ENCODE measurements around the gene AMPD2.

AMPD2 gene

DNA sequence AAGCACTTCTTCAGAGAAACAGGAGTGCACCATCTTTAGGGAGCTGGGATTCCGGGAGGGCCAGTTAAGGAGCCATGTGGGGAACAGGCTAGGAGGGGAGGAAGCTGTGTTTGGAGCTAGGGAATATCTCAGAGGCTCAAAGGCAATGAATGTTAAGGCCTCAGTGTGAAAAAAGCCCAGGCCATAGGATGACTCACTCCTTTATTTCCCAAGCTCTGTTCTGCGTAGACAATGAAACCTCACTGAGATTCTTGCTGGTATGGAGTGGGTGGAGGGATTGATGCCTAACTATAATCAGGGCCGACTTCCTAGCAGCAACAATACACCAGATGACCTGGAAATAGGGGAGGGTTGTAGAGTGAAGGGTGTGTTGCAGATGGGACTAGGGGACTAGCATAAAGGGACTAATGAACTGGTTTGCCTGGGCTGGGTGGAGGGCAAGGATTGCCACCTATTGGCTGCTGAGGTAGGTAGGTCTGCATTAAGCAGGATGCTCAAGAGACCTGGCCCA, 2.3 kb upstream of the AMPD2 start:
- no peak overlapping the region for H3K27ac ChIP-seq
- TF ChIP-seq, protein P1, sequence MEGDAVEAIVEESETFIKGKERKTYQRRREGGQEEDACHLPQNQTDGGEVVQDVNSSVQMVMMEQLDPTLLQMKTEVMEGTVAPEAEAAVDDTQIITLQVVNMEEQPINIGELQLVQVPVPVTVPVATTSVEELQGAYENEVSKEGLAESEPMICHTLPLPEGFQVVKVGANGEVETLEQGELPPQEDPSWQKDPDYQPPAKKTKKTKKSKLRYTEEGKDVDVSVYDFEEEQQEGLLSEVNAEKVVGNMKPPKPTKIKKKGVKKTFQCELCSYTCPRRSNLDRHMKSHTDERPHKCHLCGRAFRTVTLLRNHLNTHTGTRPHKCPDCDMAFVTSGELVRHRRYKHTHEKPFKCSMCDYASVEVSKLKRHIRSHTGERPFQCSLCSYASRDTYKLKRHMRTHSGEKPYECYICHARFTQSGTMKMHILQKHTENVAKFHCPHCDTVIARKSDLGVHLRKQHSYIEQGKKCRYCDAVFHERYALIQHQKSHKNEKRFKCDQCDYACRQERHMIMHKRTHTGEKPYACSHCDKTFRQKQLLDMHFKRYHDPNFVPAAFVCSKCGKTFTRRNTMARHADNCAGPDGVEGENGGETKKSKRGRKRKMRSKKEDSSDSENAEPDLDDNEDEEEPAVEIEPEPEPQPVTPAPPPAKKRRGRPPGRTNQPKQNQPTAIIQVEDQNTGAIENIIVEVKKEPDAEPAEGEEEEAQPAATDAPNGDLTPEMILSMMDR (conservative IDR thresholded peaks at IDR 0.05), result no peak
- no peak for TF ChIP-seq ZFX (IDR thresholded peaks at IDR 0.05)

DNA sequence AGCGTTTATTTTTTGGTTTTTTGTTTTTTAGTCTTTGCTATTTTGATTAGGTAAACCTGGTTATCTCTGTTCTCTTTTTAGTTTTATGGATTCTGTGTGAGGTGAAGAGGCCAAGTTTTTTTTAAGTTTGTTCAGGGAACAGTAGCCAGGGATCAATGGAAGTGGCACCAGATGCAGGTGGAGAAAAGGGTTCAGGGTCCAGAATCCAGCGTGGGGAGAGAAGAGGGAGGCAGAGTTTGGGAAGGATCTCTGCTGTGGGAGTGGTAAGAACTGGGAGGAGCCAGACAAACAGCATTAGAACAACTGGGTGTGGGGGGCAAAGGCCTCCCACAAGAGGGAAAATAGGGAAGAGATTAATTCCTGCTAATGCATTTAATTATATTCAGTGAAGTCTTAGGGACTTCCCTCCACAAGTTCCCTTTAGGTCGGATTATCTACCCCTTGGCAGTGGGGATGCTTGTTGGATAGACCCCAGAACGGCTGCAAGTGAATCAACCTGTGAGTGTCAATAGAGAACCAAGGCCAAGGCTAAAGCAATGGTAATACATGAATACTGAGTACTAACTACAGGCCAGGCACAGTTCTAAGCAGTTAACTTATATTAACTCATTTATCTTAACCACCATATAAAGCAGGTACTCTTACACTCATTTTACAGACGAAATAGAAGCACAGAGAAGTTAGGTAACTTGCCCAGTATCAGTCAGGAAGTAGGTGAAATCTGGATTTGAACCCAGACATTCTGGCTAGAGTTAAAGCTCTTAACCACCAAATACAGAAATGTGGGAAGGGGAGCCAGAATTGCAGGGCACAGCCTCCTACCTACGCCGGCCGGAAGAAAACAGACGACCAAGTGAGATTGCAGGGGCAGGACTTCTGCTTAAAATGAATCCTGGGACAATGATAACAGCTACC, 719 bp upstream of the AMPD2 start:
- H3K27ac ChIP-seq, result peak overlapping the region; percentile 96
- TF ChIP-seq, protein P1 (conservative IDR thresholded peaks at IDR 0.05), result no peak
- no peak for TF ChIP-seq ZFX (IDR thresholded peaks at IDR 0.05)

DNA sequence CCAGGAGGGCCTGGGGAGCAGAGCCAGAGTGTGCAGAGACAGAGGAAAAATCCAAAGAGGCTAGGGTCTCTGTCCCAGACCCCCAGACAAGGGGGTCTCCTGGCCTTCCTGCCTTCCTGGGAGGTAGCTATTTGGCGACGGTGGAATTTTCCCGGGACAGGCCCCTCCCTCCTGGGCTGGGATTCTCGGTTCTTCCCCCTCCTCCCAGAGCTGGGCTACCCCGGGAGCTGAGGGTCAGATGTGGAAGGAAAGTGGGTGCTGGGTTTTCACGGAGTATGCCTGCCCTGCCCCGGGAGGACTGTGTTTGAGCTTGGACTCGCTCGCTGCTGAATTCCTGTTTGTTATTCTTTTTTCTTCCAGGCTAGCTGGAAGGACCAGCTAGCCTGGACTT, 759 bp downstream of the AMPD2 start:
- TF ChIP-seq, protein P1 (conservative IDR thresholded peaks at IDR 0.05), result no peak
- no peak for TF ChIP-seq ZFX (IDR thresholded peaks at IDR 0.05)
- H3K27ac ChIP-seq, result peak overlapping the region; percentile 96

DNA sequence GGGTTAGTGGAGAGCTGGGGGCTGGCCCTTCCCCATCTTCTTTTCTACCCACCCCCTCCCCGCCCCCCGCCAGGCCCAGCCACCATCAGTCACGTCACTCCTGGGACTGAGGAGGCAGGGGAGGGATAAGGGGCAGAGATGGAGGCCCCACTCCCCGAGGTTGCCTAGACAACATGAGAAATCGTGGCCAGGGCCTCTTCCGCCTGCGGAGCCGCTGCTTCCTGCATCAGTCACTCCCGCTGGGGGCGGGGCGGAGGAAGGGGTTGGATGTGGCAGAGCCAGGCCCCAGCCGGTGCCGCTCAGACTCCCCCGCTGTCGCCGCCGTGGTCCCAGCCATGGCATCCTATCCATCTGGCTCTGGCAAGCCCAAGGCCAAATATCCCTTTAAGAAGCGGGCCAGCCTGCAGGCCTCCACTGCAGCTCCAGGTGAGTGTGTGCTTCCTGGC, 1.2 kb downstream of the AMPD2 start:
- peak overlapping the region; percentile 96 for H3K27ac ChIP-seq
- TF ChIP-seq ZFX (IDR thresholded peaks at IDR 0.05), result no peak
- TF ChIP-seq, protein P1 (conservative IDR thresholded peaks at IDR 0.05), result no peak

DNA sequence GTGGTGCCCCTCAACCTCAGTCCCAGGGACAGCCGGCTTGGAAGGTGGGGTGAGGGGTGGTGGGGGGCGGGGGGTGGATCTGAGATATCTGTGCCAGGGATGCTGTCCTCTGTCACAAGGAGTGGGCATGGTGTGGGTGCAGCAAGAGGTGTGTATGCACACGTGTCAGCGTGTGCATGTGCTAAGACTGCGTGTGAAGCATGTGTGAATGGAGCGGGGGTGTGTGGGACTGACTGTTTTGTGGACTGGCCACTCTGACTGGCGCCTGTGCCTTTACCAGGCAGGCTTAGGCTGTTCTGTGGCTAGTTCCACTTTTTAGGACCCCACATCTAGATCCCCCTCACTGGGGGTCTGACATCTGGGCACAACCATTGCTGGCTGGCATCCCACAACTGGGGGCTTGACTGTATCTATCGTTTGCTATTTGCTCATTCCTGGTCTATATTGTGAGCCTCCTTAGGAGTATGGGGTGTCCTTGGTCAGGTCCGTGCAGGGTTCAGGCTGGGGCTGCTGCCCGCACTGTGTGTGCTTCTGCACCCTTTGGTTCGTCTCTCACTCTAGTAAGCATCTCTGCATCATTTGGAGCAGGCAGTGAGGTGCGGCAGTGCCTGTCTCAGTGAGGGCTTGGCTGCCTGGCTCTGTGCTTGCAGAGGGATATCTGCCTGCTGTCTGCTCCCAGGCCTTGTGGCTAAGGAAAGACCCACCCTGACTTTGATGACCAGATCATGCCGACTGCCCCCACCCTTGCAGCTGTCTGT, 1.9 kb downstream of the AMPD2 start:
- H3K27ac ChIP-seq, result peak overlapping the region; percentile 96

DNA sequence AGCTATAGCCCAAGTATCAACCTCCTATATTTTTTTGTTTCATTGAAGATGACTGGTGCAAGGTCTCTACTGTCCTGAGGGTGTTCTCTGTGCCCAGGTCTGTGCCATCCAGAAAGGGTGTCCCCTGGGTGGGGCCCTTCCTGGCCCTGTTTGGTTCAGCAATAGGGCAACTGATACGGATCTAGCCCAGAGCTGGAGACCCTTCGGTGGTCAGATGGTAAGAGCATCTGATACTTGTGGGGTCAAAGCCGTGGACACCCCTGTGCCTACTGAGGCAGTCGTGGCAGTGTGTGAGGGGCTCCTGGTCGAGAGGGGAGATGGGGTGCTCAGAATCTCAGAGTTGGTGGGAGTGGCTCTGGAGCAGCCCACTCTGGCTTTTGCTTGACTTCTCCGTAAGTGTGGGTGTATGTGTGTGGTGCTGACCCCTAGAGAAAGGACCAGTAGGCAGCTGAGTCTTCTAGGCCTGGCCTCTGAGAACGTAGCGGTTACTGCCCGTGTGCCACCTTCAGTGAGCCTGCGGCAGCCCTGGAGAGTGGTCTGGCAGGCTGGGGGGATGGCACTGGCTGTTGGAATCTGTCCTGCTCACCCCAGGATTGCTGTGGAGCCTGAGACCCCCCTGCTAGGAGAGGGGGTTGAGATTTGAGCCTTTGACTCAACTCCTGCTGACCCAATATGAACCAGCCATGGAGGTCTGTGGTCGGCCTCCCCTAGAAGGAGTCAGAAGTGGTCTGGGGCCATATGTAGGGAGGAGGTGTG, 2.7 kb downstream of the AMPD2 start:
- H3K27ac ChIP-seq, result no peak overlapping the region; the same call in 1 of the 2 replicates
- TF ChIP-seq ZFX (IDR thresholded peaks at IDR 0.05), result no peak

More for the DNA sequence above, 1.9 kb downstream of the AMPD2 start:
- TF ChIP-seq, protein P1 (conservative IDR thresholded peaks at IDR 0.05), result no peak
- TF ChIP-seq ZFX (IDR thresholded peaks at IDR 0.05), result no peak

DNA sequence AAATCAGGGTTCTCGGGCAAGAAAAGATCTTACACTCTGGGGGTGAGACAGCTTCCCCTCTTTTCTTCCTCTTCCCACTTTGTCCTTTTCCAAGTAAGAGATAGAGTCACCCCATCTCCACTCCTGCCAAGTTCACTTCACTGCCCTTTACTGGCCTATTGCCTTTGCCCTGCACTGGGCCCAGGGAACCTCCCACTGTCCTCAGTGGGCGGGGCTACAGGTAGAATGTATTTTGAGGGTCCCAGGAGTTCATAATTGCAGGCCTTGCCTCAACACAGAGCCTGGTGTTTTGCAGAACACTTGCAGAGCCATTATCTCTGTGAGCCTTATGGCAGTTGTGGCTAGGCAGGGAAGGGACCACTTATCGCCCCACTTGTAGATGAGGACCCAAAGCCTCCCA, 3.3 kb downstream of the AMPD2 start:
- H3K27ac ChIP-seq, result no peak overlapping the region
- TF ChIP-seq, protein P1 (conservative IDR thresholded peaks at IDR 0.05), result no peak
- TF ChIP-seq ZFX (IDR thresholded peaks at IDR 0.05), result no peak
